Type B pancreatic cell (in vitro differentiated cells): Measurements from ENCODE around the gene GLT6D1. TPM values are rescaled to one million over a fixed set of nuclear protein-coding genes. Genes with fewer than 3 reads are reported as not detected.

Source experiments
- DNase-seq: peaks from one replicate; pipeline ENCODE4 v3.0.0; 2021; ENCODE audit warnings: mixed read lengths; ENCODE audit not compliant: unreplicated experiment; ENCODE audit errors: extremely low spot score
- H3K27ac Mint-ChIP-seq: 2 replicates; pipeline ENCODE4 v1.8.0; 2021; ENCODE audit warnings: mild to moderate bottlenecking, mixed read lengths
- H3K27me3 Mint-ChIP-seq: 2 replicates; pipeline ENCODE4 v1.8.0; 2021; ENCODE audit warnings: mixed read lengths
- H3K36me3 Mint-ChIP-seq: 2 replicates; pipeline ENCODE4 v1.8.0; 2021; ENCODE audit warnings: mixed read lengths
- H3K4me1 Mint-ChIP-seq: one replicate; pipeline ENCODE4 v1.8.0; 2021; ENCODE audit warnings: mixed read lengths; ENCODE audit not compliant: unreplicated experiment
- H3K4me3 Mint-ChIP-seq: 2 replicates; pipeline ENCODE4 v1.8.0; 2021; ENCODE audit warnings: mild to moderate bottlenecking, mixed read lengths
- H3K9me3 Mint-ChIP-seq: 2 replicates; pipeline ENCODE4 v1.8.0; 2021; ENCODE audit warnings: mixed read lengths
- long read RNA-seq: library from polyadenylated mRNA; unstranded; transcript quantifications from one replicate; pipeline ENCODE4 v2.0.0, GENCODE V29; 2020
- total RNA-seq: library from RNA; stranded (reverse); gene quantifications from 2 replicates; pipeline ENCODE4 v1.2.1, GENCODE V29; 2021; ENCODE audit warnings: low replicate concordance
- TF ChIP-seq, protein P1 (sequence below): fragments of 200-600 bp; sonication (generic); conservative IDR thresholded peaks from 2 replicates; pipeline ENCODE4 v1.5.0; 2021; ENCODE audit warnings: antibody characterized with exemption, mild to moderate bottlenecking

The GLT6D1 gene
- total RNA-seq: not detected in 2 replicates
- long read RNA-seq: 0 reads

DNA sequence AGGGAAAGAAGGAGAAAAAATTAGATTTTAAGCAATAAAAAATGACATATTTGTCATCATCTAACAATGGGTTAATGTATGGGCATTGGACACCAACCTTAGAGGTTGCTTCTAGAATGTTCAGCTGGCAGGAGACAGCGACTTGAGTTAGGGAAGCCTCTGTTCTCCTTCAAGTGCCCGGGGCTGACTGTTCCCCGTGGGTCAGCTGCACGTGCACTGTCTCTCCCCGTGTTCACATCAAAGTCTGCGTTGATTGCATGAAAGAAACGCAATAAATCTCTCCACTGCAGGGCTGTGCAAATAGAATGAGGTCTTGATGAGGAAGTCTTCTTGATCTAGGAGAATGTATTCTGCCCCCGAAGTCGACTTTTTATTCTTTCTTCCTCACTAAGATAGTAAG is at the start of gene GLT6D1:
TSS of gene GLT6D1 (minus strand) at position 345 of the 400 bp plus-strand sequence. CDS start 353 bp downstream, outside the sequence.
- H3K9me3 Mint-ChIP-seq: no peaks in the 10 kb centered on the region
- TF ChIP-seq, protein P1, sequence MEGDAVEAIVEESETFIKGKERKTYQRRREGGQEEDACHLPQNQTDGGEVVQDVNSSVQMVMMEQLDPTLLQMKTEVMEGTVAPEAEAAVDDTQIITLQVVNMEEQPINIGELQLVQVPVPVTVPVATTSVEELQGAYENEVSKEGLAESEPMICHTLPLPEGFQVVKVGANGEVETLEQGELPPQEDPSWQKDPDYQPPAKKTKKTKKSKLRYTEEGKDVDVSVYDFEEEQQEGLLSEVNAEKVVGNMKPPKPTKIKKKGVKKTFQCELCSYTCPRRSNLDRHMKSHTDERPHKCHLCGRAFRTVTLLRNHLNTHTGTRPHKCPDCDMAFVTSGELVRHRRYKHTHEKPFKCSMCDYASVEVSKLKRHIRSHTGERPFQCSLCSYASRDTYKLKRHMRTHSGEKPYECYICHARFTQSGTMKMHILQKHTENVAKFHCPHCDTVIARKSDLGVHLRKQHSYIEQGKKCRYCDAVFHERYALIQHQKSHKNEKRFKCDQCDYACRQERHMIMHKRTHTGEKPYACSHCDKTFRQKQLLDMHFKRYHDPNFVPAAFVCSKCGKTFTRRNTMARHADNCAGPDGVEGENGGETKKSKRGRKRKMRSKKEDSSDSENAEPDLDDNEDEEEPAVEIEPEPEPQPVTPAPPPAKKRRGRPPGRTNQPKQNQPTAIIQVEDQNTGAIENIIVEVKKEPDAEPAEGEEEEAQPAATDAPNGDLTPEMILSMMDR: no peak
- no peak within 1 kb of the TSS for H3K27ac Mint-ChIP-seq
- DNase-seq: no peak
- H3K4me1 Mint-ChIP-seq: no peaks in the 10 kb centered on the region
- peaks cover 24% of the 10 kb centered on the region for H3K27me3 Mint-ChIP-seq
- H3K4me3 Mint-ChIP-seq: no peak within 1 kb of the TSS
- H3K36me3 Mint-ChIP-seq: no peaks in the 10 kb centered on the region

DNA sequence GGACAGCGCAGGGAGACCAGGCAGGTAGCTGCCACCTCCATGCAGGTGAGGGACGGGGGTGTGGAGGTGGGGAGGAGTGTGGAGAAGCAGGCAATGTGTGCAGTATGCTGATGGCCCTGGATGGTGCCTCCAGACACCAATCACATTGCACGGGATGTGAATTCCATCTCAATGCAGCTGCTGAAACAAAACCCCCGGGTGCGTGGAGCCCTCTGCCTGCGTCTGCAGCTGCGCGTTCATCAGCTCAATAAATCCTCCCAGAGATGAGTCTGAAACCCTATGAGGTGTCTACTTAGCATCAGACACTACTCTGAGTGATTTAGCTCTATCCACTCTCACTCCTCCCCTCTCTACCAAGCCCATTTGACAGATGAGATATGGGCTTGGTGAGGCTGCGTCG is 49.7 kb upstream of the GLT6D1 start:
- Mint-ChIP-seq H3K27me3 (peaks cover 15% of the 10 kb centered on the region), H3K4me3 (no peak overlapping the region), H3K36me3 (no peaks in the 10 kb centered on the region), H3K27ac (no peak overlapping the region), H3K9me3 (no peaks in the 10 kb centered on the region), H3K4me1 (no peaks in the 10 kb centered on the region)
- TF ChIP-seq, protein P1: no peak
- no peak for DNase-seq

DNA sequence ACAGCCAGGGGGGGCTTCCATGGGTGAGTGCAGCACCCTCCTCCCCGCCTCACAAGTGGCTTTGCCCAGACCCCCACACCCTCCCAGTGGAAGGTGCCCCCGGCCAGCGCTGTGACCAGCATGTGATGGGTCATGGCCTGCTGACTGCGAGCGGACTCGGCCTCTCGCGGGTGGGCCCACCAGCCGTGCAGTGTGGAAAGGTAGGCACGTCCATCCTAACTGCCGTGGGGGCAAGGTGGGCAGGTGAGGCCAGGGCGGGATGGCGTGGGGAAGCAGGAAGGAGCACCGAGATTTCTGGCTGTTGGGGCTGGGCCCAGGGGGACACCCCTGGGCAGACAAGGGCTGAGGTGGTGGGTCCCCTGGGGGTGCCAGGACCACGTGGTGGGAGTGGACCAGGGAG is 47.9 kb upstream of the GLT6D1 start:
- H3K4me1 Mint-ChIP-seq: no peaks in the 10 kb centered on the region
- H3K4me3 Mint-ChIP-seq: no peak overlapping the region
- no peaks in the 10 kb centered on the region for H3K36me3 Mint-ChIP-seq
- H3K27ac Mint-ChIP-seq: no peak overlapping the region
- TF ChIP-seq, protein P1: no peak
- no peaks in the 10 kb centered on the region for H3K9me3 Mint-ChIP-seq
- H3K27me3 Mint-ChIP-seq: peaks cover 11% of the 10 kb centered on the region
- DNase-seq: no peak

DNA sequence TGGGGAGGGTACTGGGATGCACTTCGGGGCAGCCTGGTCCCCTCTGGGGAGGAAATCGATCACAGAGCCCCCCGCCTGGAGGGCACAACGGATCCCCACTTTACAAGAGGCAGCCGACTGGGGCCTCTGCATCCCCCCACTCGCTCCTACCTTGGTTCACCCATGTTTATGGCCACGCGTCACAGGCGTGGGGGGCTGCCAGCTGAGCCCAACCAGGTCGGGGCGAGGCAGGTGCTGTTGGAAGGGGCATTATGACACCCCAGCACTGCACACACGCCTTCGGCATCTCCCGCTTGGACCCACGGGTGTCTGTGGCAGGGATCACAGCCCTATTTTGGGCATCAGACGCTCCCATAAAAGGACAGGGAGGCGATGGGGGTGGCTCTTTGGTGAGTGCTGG is 45.4 kb upstream of the GLT6D1 start:
- Mint-ChIP-seq H3K9me3 (no peaks in the 10 kb centered on the region), H3K27ac (no peak overlapping the region), H3K27me3 (peaks cover 10% of the 10 kb centered on the region), H3K4me3 (no peak overlapping the region), H3K4me1 (peaks cover 4% of the 10 kb centered on the region), H3K36me3 (no peaks in the 10 kb centered on the region)
- TF ChIP-seq, protein P1: no peak
- no peak for DNase-seq

DNA sequence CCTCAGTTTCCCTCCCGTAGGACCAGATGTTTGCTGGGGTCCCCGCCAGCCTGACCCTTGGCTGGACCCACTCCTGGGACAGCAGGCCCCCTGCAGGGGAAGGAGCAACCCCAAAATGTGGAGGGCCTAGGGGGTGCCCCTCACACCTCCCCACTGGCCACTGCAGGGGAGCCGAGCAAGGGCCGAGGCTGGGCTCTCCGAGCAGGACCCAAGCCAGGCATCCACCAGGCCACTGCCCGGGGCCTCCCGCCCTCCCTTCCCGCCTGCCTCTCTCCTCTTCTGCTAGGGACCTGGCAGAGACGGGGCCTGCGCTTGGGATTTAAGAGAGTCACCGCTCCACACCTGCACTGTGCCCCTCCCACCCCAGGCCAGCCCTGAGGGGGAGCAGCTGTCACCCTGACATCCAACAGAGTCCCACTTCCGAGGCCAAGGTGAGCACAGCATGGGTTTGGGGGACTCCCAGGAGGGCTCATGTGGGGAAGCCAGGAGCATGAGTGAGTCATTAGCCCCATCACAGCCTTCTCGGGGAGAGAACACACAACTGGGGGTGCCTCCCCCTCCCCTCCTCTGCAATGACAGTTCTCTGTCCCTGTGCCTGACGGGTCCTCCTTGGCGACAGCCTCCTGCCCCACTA is 44.2 kb upstream of the GLT6D1 start:
- H3K4me1 Mint-ChIP-seq: peaks cover 4% of the 10 kb centered on the region
- H3K9me3 Mint-ChIP-seq: no peaks in the 10 kb centered on the region
- H3K36me3 Mint-ChIP-seq: no peaks in the 10 kb centered on the region
- TF ChIP-seq, protein P1: no peak
- no peak overlapping the region for H3K27ac Mint-ChIP-seq
- DNase-seq: no peak
- H3K27me3 Mint-ChIP-seq: peaks cover 13% of the 10 kb centered on the region
- no peak overlapping the region for H3K4me3 Mint-ChIP-seq
